LNCAP (cell line): Measurements from ENCODE around the gene TMEM72.

Source experiments
- CTCF ChIP-seq: fragments of 450-650 bp; IDR thresholded peaks from 2 replicates; pipeline ENCODE4 v1.5.1; 2017; ENCODE audit warnings: mild to moderate bottlenecking

The TMEM72 gene

GRCh38 chr10:44911951-44912350 lies 814 bp downstream of the TMEM72 start:
- no peak for TF ChIP-seq CTCF

GRCh38 chr10:44913350-44914081 lies 2.4 kb downstream of the TMEM72 start:
- TF ChIP-seq CTCF, result no peak

- TF ChIP-seq CTCF, result no peak
Observed at GRCh38 chr10:44914891-44915290, 3.8 kb downstream of the TMEM72 start.

- TF ChIP-seq CTCF, result no peak
Observed at GRCh38 chr10:44916429-44916828, 5.3 kb downstream of the TMEM72 start.

GRCh38 chr10:44917848-44918247 lies 6.7 kb downstream of the TMEM72 start:
- TF ChIP-seq CTCF, result no peak

- TF ChIP-seq CTCF, result no peak
Observed at GRCh38 chr10:44920252-44920651, 9.1 kb downstream of the TMEM72 start.

- TF ChIP-seq CTCF, result no peak
Observed at GRCh38 chr10:44921061-44921460, 9.9 kb downstream of the TMEM72 start.

- TF ChIP-seq CTCF, result no peak
Observed at GRCh38 chr10:44921506-44921905, 10.4 kb downstream of the TMEM72 start.
